Pancreas (tissue), 10 donors: Measurements from ENCODE around the gene ZBTB7A. TPM values are rescaled to one million over a fixed set of nuclear protein-coding genes. Genes with fewer than 3 reads are reported as not detected.

ENCODE experiments used
- ATAC-seq, 4 donors: fragments of 200-7000 bp; cut with Tn5 transposase; one replicate each; pipeline versions ENCODE4 v1.8.0 to v1.9.1; 2020; ENCODE audit warnings: mild to moderate bottlenecking in 4 of 4, moderate library complexity in 4 of 4
- DNase-seq, 6 donors: peaks; one replicate each; pipeline ENCODE4 v3.0.0-alpha.2; 2020
- FAIRE-seq: peaks from 2 replicates; lab custom pipeline; 2012; peaks lifted over from hg19 to GRCh38; lab: Jason Lieb, UNC
- H3K27ac ChIP-seq, 4 donors: fragments of 200-600 bp; sonication (generic); 1 replicate in 3 of 4; 2 replicates in 1 of 4; pipeline versions ENCODE4 v1.5.0 to v1.8.0; 2020
- H3K27me3 ChIP-seq, 4 donors: fragments of 200-600 bp; one replicate each; pipeline ENCODE4 v1.8.0; 2021
- H3K36me3 ChIP-seq, 3 donors: fragments of 200-600 bp; sonication (generic) in 1 of 3; one replicate each; pipeline versions ENCODE4 v1.5.0 to v1.8.0; 2020 to 2021
- H3K4me1 ChIP-seq, 3 donors: fragments of 200-600 bp; one replicate each; pipeline ENCODE4 v1.8.0; 2021
- H3K4me3 ChIP-seq, 4 donors: fragments of 200-600 bp; sonication (generic) in 2 of 4; one replicate each; pipeline versions ENCODE4 v1.5.0 to v1.8.0; 2020 to 2021
- H3K9me3 ChIP-seq, 4 donors: fragments of 200-600 bp; one replicate each; pipeline ENCODE4 v1.8.0; 2021
- WGBS, 2 donors: extraction: QIAGEN DNeasy Blood & Tissue Kit; methylation state at CpG; one replicate each; pipeline ENCODE4 v1.1.7; 2013; 5-methylcytosine and 5-hydroxymethylcytosine counted together
- intact Hi-C, 3 donors: fragments of 100-400 bp; cut with DNase I; formaldehyde crosslinking; loops; one replicate each; pipeline versions ENCODE4 v1.11.1 to v1.14.2; 2022
- polyA plus RNA-seq, 2 donors: library from polyadenylated mRNA; stranded (reverse); fragments of 200-250 nt; gene quantifications; one replicate each; pipeline ENCODE4 v1.2.3, GENCODE V29; 2013
- total RNA-seq, 6 donors: library from RNA; stranded (reverse); fragmentation: NEBNext Ultra II Directional in 4 of 6; extraction: Animal tissue kit (Norgen Biotek cat#: 25700) in 4 of 6; gene quantifications; one replicate each; pipeline versions ENCODE4 v1.2.1 to v1.2.4, GENCODE V29; 2021 to 2023
- TF ChIP-seq, protein P1 (sequence below), 4 donors: fragments of 200-600 bp; sonication (generic) in 3 of 4; IDR thresholded peaks; one replicate each; pipeline versions ENCODE4 v1.5.0 to v1.8.0; 2021; ENCODE audit warnings: antibody characterized with exemption in 4 of 4
- donor health status: healthy with polysubstance abuse.
- donor health status: DM: no; HTN: no; CAD: no; lungs with moderate emphysema.
- donor health status: DM: no; HTN: no; CAD: no.
- donor health status: control.
- donor health status: control.
- donor health status: Bipolar disorder and iron deficiency.
- donor health status: DM: yes; HTN: yes; CAD: no.
- donor health status: DM: no; HTN: no; CAD: no.
- donor health status: DM: no; HTN: no; CAD: no.
- donor health status: DM: yes; HTN: yes; CAD: no.

The ZBTB7A gene
- total and polyA plus RNA-seq, 8 donors: 6.1 to 25.0 (median 13.2) TPM

GRCh38 chr19:4061683-4062418 lies 4.8 kb downstream of the ZBTB7A start:
- intact Hi-C loops: no loop called here
- ATAC-seq (peak; percentile 26 to 37 (median 28)), FAIRE-seq (no peak), DNase-seq (peak; percentile 80 to 91 (median 85))
- no peaks in the 10 kb centered on the region for H3K27me3 ChIP-seq
- 28 to 32% methylated on average over 29 of the region's 29 CpGs for WGBS, 2 donors
- H3K9me3 ChIP-seq: no peaks in the 10 kb centered on the region
- TF ChIP-seq, protein P1, sequence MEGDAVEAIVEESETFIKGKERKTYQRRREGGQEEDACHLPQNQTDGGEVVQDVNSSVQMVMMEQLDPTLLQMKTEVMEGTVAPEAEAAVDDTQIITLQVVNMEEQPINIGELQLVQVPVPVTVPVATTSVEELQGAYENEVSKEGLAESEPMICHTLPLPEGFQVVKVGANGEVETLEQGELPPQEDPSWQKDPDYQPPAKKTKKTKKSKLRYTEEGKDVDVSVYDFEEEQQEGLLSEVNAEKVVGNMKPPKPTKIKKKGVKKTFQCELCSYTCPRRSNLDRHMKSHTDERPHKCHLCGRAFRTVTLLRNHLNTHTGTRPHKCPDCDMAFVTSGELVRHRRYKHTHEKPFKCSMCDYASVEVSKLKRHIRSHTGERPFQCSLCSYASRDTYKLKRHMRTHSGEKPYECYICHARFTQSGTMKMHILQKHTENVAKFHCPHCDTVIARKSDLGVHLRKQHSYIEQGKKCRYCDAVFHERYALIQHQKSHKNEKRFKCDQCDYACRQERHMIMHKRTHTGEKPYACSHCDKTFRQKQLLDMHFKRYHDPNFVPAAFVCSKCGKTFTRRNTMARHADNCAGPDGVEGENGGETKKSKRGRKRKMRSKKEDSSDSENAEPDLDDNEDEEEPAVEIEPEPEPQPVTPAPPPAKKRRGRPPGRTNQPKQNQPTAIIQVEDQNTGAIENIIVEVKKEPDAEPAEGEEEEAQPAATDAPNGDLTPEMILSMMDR (IDR thresholded peaks at IDR 0.05): no peak
- H3K27ac ChIP-seq: peak overlapping the region; percentile 66 to 93 (median 82)
- H3K4me1 ChIP-seq: peaks cover 36 to 56% (median 42%) of the 10 kb centered on the region in 3 donors
- H3K4me3 ChIP-seq: peak overlapping the region in 3 of 4 donors; percentile 6 to 44 (median 34)
- H3K36me3 ChIP-seq: no peaks in the 10 kb centered on the region

DNA sequence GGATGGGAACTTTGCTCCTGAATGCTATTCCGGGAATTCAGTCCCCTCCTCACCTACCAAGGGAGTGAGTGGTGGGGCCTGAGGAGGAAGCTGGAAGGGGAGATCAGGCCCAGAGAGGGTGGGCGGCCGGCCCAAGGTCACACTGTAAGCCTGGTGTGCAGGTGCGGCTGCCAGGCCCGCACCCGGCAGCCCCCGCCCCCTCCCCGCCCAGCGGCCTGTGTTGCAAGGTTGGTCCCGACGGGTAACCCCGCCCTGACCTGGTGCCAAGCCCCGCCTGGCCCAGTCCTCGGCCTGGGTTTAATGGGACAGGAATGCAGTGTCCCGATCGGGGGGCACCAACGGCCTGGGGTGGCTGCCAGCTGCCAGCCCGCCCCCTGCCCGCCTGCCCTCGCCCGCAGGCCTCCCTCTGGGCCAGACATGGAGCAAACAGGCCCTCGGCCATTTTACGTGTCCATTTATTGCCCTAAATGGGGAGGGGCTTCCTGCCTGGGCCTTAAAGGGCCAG lies 5.5 kb downstream of the ZBTB7A start:
- peaks cover 36 to 56% (median 42%) of the 10 kb centered on the region in 3 donors for H3K4me1 ChIP-seq

GRCh38 chr19:4060621-4061177 lies 6.0 kb downstream of the ZBTB7A start:
- peak in 1 of 4 donors; percentile 12 for ATAC-seq
- no peaks in the 10 kb centered on the region for H3K36me3 ChIP-seq
- H3K27ac ChIP-seq: peak overlapping the region; percentile 66 to 93 (median 82)
- no peaks in the 10 kb centered on the region for H3K9me3 ChIP-seq
- H3K4me3 ChIP-seq: peak overlapping the region in 3 of 4 donors; percentile 6 to 44 (median 34)
- peaks cover 36 to 56% (median 42%) of the 10 kb centered on the region in 3 donors for H3K4me1 ChIP-seq
- peak in 5 of 6 donors; percentile 45 to 82 (median 57) for DNase-seq
- TF ChIP-seq, protein P1 (IDR thresholded peaks at IDR 0.05): no peak
- intact Hi-C loops: no loop called here
- no peak for FAIRE-seq
- WGBS, 2 donors: 20 to 26% methylated on average over 16 of the region's 16 CpGs
- no peaks in the 10 kb centered on the region for H3K27me3 ChIP-seq

More for the DNA sequence above, 5.5 kb downstream of the ZBTB7A start:
- Histone ChIP-seq H3K27ac (peak overlapping the region; percentile 66 to 93 (median 82)), H3K9me3 (no peaks in the 10 kb centered on the region), H3K4me3 (peak overlapping the region in 3 of 4 donors; percentile 6 to 44 (median 34)), H3K36me3 (no peaks in the 10 kb centered on the region), H3K27me3 (no peaks in the 10 kb centered on the region)
- TF ChIP-seq, protein P1 (IDR thresholded peaks at IDR 0.05): no peak
- intact Hi-C loops: no loop called here
- DNase-seq (peak; percentile 89 to 95 (median 92)), ATAC-seq (peak; percentile 53 to 70 (median 62)), FAIRE-seq (no peak)
- WGBS, 2 donors: 4% methylated on average over 22 to 23 of the region's 23 CpGs

GRCh38 chr19:4059891-4060620 lies 6.6 kb downstream of the ZBTB7A start:
- Histone ChIP-seq H3K4me1 (peaks cover 36 to 56% (median 42%) of the 10 kb centered on the region in 3 donors), H3K27ac (peak overlapping the region; percentile 66 to 93 (median 82)), H3K4me3 (peak overlapping the region in 2 of 4 donors; percentile 34 to 44), H3K36me3 (no peaks in the 10 kb centered on the region), H3K27me3 (no peaks in the 10 kb centered on the region), H3K9me3 (no peaks in the 10 kb centered on the region)
- 45 to 47% methylated on average over 42 of the region's 42 CpGs for WGBS, 2 donors
- intact Hi-C loops: no loop called here
- peak in 2 of 4 donors; percentile 1 to 3 for ATAC-seq
- peak in 4 of 6 donors; percentile 50 to 81 (median 70) for DNase-seq
- TF ChIP-seq, protein P1 (IDR thresholded peaks at IDR 0.05): no peak
- FAIRE-seq: no peak
